Trophoblast cell (in vitro differentiated cells and primary cell): ENCODE results near the gene DNAJC21.

Experiments used
- DNase-seq, 2 donors: peaks; one replicate each; pipeline ENCODE4 v3.0.0-alpha.2; 2016
- H2AFZ ChIP-seq: 2 replicates; pipeline ENCODE4 v1.6.1; 2013; ENCODE audit warnings: low read length, moderate library complexity, mild to moderate bottlenecking; ENCODE audit not compliant: insufficient read depth, poor library complexity
- H2AK5ac ChIP-seq: 2 replicates; pipeline ENCODE4 v1.6.1; 2013; ENCODE audit warnings: mild to moderate bottlenecking, low read length
- H2BK120ac ChIP-seq: 2 replicates; pipeline ENCODE4 v1.6.1; 2013; ENCODE audit warnings: low read length, mild to moderate bottlenecking, moderate library complexity; ENCODE audit not compliant: insufficient read depth, poor library complexity
- H2BK12ac ChIP-seq: 2 replicates; pipeline ENCODE4 v1.6.1; 2013; ENCODE audit warnings: mild to moderate bottlenecking, low read length, moderate library complexity
- H2BK5ac ChIP-seq: 2 replicates; pipeline ENCODE4 v1.6.1; 2013; ENCODE audit warnings: low read length, low read depth, moderate library complexity, mild to moderate bottlenecking; ENCODE audit not compliant: poor library complexity
- H3K14ac ChIP-seq: 2 replicates; pipeline ENCODE4 v1.6.1; 2013; ENCODE audit warnings: mild to moderate bottlenecking, low read length
- H3K18ac ChIP-seq: 2 replicates; pipeline ENCODE4 v1.6.1; 2013; ENCODE audit warnings: mild to moderate bottlenecking, low read length
- H3K23ac ChIP-seq: 2 replicates; pipeline ENCODE4 v1.6.1; 2013; ENCODE audit warnings: low read length
- H3K27ac ChIP-seq: 2 replicates; pipeline ENCODE4 v1.5.1; 2013; ENCODE audit warnings: low read depth, mild to moderate bottlenecking, inconsistent platforms, low read length, moderate library complexity
- H3K27me3 ChIP-seq: 2 replicates; pipeline ENCODE4 v1.6.1; 2013; ENCODE audit warnings: inconsistent platforms, mild to moderate bottlenecking, low read length, moderate library complexity; ENCODE audit not compliant: insufficient read depth
- H3K36me3 ChIP-seq, 2 experiments: 1 replicate in 1 of 2; 2 replicates in 1 of 2; pipeline ENCODE4 v1.6.1; 2013; ENCODE audit warnings: low read length in 2 of 2, mild to moderate bottlenecking in 2 of 2, moderate library complexity in 1 of 2; ENCODE audit not compliant: insufficient read depth in 2 of 2, control insufficient read depth in 1 of 2
- H3K4ac ChIP-seq: 2 replicates; pipeline ENCODE4 v1.6.1; 2013; ENCODE audit warnings: low read depth, mild to moderate bottlenecking, low read length, moderate library complexity
- H3K4me1 ChIP-seq, 2 experiments: 1 replicate in 1 of 2; 2 replicates in 1 of 2; pipeline ENCODE4 v1.6.1; 2013; ENCODE audit warnings: low read length in 2 of 2, mild to moderate bottlenecking in 2 of 2, moderate library complexity in 1 of 2; ENCODE audit not compliant: insufficient read depth in 2 of 2, control insufficient read depth in 1 of 2
- H3K4me2 ChIP-seq: 2 replicates; pipeline ENCODE4 v1.6.1; 2013; ENCODE audit warnings: inconsistent platforms, mild to moderate bottlenecking, low read length, moderate library complexity
- H3K4me3 ChIP-seq: 2 replicates; pipeline ENCODE4 v1.5.1; 2013; ENCODE audit warnings: mild to moderate bottlenecking, low read depth, low read length, inconsistent platforms
- H3K79me1 ChIP-seq: one replicate; pipeline ENCODE4 v1.6.1; 2013; ENCODE audit warnings: low read length
- H3K79me2 ChIP-seq: 2 replicates; pipeline ENCODE4 v1.6.1; 2013; ENCODE audit warnings: low read length, mild to moderate bottlenecking; ENCODE audit not compliant: control insufficient read depth, insufficient read depth, poor library complexity
- H3K9ac ChIP-seq: 2 replicates; pipeline ENCODE4 v1.6.1; 2013; ENCODE audit warnings: mild to moderate bottlenecking, low read length
- H3K9me3 ChIP-seq: 2 replicates; pipeline ENCODE4 v1.6.1; 2013; ENCODE audit warnings: low read depth, mild to moderate bottlenecking, control low read depth, inconsistent platforms, low read length; ENCODE audit not compliant: insufficient read depth
- H4K12ac ChIP-seq: 2 replicates; pipeline ENCODE4 v1.6.1; 2013; ENCODE audit warnings: low read depth, mild to moderate bottlenecking, low read length, moderate library complexity
- H4K8ac ChIP-seq: 2 replicates; pipeline ENCODE4 v1.6.1; 2013; ENCODE audit warnings: low read depth, mild to moderate bottlenecking, low read length, moderate library complexity
- H4K91ac ChIP-seq: one replicate; pipeline ENCODE4 v1.6.1; 2013; ENCODE audit warnings: low read depth, mild to moderate bottlenecking, low read length, moderate library complexity
- WGBS: extraction: QIAGEN DNeasy Blood & Tissue Kit; methylation state at CpG from one replicate; pipeline ENCODE4 v1.1.7; 2013; ENCODE audit warnings: missing lambda C conversion rate; ENCODE audit not compliant: insufficient read length, insufficient coverage; ENCODE audit errors: extremely low coverage; 5-methylcytosine and 5-hydroxymethylcytosine counted together

The DNAJC21 gene

GRCh38 chr5:34903260-34903659 lies 26.1 kb upstream of the DNAJC21 start:
- H3K4me2 ChIP-seq, result no peak overlapping the region
- no peak overlapping the region for H3K14ac ChIP-seq
- no peak overlapping the region for H4K12ac ChIP-seq
- no peaks in the 10 kb centered on the region for H3K27me3 ChIP-seq
- no peak overlapping the region for H3K4ac ChIP-seq
- no peak overlapping the region for H4K8ac ChIP-seq
- H2AK5ac ChIP-seq, result no peak overlapping the region
- H3K23ac ChIP-seq, result no peak overlapping the region
- WGBS, result no CpG with 5 or more reads among the region's 1 CpG
- no peak for DNase-seq
- no peak overlapping the region for H2BK120ac ChIP-seq
- H3K4me3 ChIP-seq, result no peak overlapping the region
- no peak overlapping the region for H2AFZ ChIP-seq
- H3K18ac ChIP-seq, result no peak overlapping the region
- H3K79me1 ChIP-seq, result no peaks in the 10 kb centered on the region
- no peak overlapping the region for H2BK12ac ChIP-seq
- no peak overlapping the region for H4K91ac ChIP-seq
- H3K79me2 ChIP-seq, result no peaks in the 10 kb centered on the region
- H3K9ac ChIP-seq, result no peak overlapping the region
- peaks cover 4 to 6% of the 10 kb centered on the region in 2 experiments for H3K36me3 ChIP-seq
- H3K9me3 ChIP-seq, result no peaks in the 10 kb centered on the region
- no peak overlapping the region for H3K27ac ChIP-seq
- H2BK5ac ChIP-seq, result no peak overlapping the region
- peaks cover 0 to 2% of the 10 kb centered on the region in 2 experiments for H3K4me1 ChIP-seq

- H3K14ac ChIP-seq, result no peak overlapping the region
- no CpG with 5 or more reads among the region's 2 CpGs for WGBS
- H3K79me1 ChIP-seq, result no peaks in the 10 kb centered on the region
- no peak overlapping the region for H3K9ac ChIP-seq
- H3K4ac ChIP-seq, result no peak overlapping the region
- H3K23ac ChIP-seq, result no peak overlapping the region
- no peak overlapping the region for H2BK12ac ChIP-seq
- H4K91ac ChIP-seq, result no peak overlapping the region
- H3K4me3 ChIP-seq, result no peak overlapping the region
- H4K8ac ChIP-seq, result no peak overlapping the region
- H3K36me3 ChIP-seq, result peaks cover 5 to 6% of the 10 kb centered on the region in 2 experiments
- no peak overlapping the region for H2AK5ac ChIP-seq
- no peak overlapping the region for H3K18ac ChIP-seq
- no peaks in the 10 kb centered on the region for H3K27me3 ChIP-seq
- DNase-seq, result peak in 1 of 2 donors; percentile 28
- H2BK120ac ChIP-seq, result no peak overlapping the region
- no peaks in the 10 kb centered on the region for H3K4me1 ChIP-seq
- H3K79me2 ChIP-seq, result no peaks in the 10 kb centered on the region
- H3K27ac ChIP-seq, result no peak overlapping the region
- no peak overlapping the region for H3K4me2 ChIP-seq
- H2BK5ac ChIP-seq, result no peak overlapping the region
- H4K12ac ChIP-seq, result no peak overlapping the region
- H3K9me3 ChIP-seq, result no peaks in the 10 kb centered on the region
- no peak overlapping the region for H2AFZ ChIP-seq
Measured at GRCh38 chr5:34905564-34905963, 23.8 kb upstream of the DNAJC21 start.

DNA sequence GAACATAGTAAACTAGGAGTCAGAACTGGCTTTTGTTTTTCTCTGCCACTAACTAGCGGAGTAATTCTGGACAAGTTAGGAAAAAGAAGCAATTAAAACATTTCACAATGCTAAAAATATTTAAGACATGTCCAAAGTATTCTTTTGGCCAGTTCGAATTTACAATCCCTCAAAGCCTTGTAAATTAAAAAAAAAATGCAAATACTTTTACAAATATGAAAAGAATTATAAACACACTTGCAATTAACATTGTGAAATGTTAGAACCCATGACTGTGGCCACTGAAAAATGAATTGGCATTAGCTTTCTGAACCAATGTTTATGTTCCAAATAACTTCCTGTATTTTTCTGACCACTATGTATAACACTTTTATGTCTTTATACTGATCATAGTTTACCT lies 16.3 kb upstream of the DNAJC21 start:
- no CpG with 5 or more reads among the region's 2 CpGs for WGBS
- H4K8ac ChIP-seq, result no peak overlapping the region
- H3K4me2 ChIP-seq, result no peak overlapping the region
- H2AFZ ChIP-seq, result no peak overlapping the region
- peak in 1 of 2 donors; percentile 52 for DNase-seq
- no peaks in the 10 kb centered on the region for H3K9me3 ChIP-seq
- no peak overlapping the region for H2AK5ac ChIP-seq
- H3K36me3 ChIP-seq, result peaks cover 2 to 6% of the 10 kb centered on the region in 2 experiments
- H4K91ac ChIP-seq, result no peak overlapping the region
- no peak overlapping the region for H2BK12ac ChIP-seq
- H3K4ac ChIP-seq, result no peak overlapping the region
- H3K27ac ChIP-seq, result no peak overlapping the region
- no peaks in the 10 kb centered on the region for H3K27me3 ChIP-seq
- H3K4me1 ChIP-seq, result peaks cover 0 to 2% of the 10 kb centered on the region in 2 experiments
- H4K12ac ChIP-seq, result no peak overlapping the region
- H3K79me2 ChIP-seq, result peaks cover 8% of the 10 kb centered on the region
- H2BK5ac ChIP-seq, result no peak overlapping the region
- no peak overlapping the region for H3K4me3 ChIP-seq
- no peak overlapping the region for H3K9ac ChIP-seq
- H3K18ac ChIP-seq, result no peak overlapping the region
- peaks cover 6% of the 10 kb centered on the region for H3K79me1 ChIP-seq
- H3K14ac ChIP-seq, result no peak overlapping the region
- no peak overlapping the region for H2BK120ac ChIP-seq
- no peak overlapping the region for H3K23ac ChIP-seq

GRCh38 chr5:34914671-34915138 lies 14.7 kb upstream of the DNAJC21 start:
- Histone ChIP-seq H3K79me2 (peaks cover 8% of the 10 kb centered on the region), H3K4ac (peak overlapping the region; percentile 22), H2AK5ac (peak overlapping the region; percentile 23), H3K36me3 (peaks cover 2 to 6% of the 10 kb centered on the region in 2 experiments), H4K12ac (peak overlapping the region; percentile 23), H3K27me3 (no peaks in the 10 kb centered on the region), H3K4me2 (peak overlapping the region; percentile 66), H3K9me3 (no peaks in the 10 kb centered on the region), H3K27ac (peak overlapping the region; percentile 93), H4K91ac (no peak overlapping the region), H2BK12ac (no peak overlapping the region), H2BK120ac (no peak overlapping the region), H3K14ac (no peak overlapping the region), H3K4me3 (peak overlapping the region; percentile 89), H4K8ac (peak overlapping the region; percentile 89), H2AFZ (peak overlapping the region; percentile 40), H3K79me1 (peaks cover 6% of the 10 kb centered on the region), H2BK5ac (no peak overlapping the region), H3K9ac (peak overlapping the region; percentile 50), H3K18ac (peak overlapping the region; percentile 3), H3K4me1 (peaks cover 0 to 2% of the 10 kb centered on the region in 2 experiments), H3K23ac (no peak overlapping the region)
- WGBS, result no CpG with 5 or more reads among the region's 20 CpGs
- DNase-seq, result peak; percentile 41 to 77
